M059J (cell line): Measurements from ENCODE around the gene HCRTR1. TPM values are rescaled to one million over a fixed set of nuclear protein-coding genes. Genes with fewer than 3 reads are reported as not detected.
A peak's percentile ranks its signal among the peaks of the same experiment; 100 is the strongest.

ENCODE experiments used
- DNase-seq: peaks from one replicate; pipeline ENCODE4 v3.0.0-alpha.2; 2012; ENCODE audit warnings: low read depth
- total RNA-seq: library from RNA; depleted of rRNA; stranded (reverse); fragments of >200 nt; shearing (Covaris generic); gene quantifications from 2 replicates; pipeline ENCODE4 v1.2.3, GENCODE V29; 2014

HCRTR1 gene
- total RNA-seq, 1 experiment from 2014 or later, result not detected

GRCh38 chr1:31626223-31627207 is 9.0 kb downstream of the HCRTR1 start:
- peak; percentile 23 for DNase-seq

GRCh38 chr1:31627301-31627929 is 9.9 kb downstream of the HCRTR1 start:
- DNase-seq, result no peak

DNA sequence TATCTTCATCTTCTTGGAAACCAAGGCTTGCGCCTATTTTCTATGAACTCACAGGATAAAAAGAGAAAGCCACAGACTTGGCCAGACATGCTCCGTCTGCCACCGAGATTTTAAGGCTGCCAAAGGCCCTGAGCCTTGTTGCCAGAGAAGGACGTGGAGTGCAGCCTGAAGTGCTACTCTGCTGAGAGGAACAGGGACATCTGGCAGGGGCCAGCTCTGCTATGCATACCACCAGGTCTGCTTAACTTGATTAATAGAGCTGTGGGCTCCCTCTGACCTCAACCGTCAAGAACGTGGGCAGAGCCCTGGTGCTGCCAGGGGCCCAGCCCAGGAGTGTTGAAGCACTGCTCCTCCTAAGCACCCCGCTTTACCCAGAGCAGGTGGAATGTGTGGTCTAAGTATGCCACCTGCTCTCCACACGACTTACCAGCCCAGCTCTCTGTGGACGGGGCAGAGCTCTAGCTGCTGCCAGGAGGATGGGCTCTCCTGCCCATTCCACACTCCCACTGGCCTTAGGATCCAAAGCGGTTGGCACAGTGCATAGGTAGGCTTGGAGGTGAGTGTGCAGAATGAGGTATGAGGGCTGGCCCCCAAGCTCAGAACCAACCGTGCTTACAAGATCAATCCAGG is 10.6 kb downstream of the HCRTR1 start:
- no peak for DNase-seq

- DNase-seq, result no peak
These were observed 11.6 kb downstream of the HCRTR1 start for GRCh38 chr1:31628931-31629556.

DNA sequence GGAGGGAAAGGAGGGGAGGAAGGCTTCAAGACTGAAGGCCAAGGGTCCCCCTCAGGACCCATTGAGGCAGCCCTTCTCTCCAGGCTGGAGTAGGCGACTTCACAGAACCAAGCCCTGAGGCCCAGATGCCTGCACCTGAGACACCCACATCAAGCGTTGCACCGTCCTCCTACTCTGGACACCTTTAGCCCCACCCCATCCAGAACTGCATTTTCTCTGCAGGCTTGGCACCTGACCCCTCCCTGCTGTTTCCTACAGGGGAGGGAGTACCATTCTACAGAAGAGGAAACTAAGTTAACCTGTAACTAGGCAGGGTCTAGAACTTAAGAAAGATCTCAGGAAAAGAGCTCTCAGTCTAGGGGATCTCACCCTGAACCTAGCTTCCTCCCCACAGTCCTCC is 15.2 kb downstream of the HCRTR1 start:
- no peak for DNase-seq

- no peak for DNase-seq
These were observed 15.6 kb downstream of the HCRTR1 start for GRCh38 chr1:31633117-31633516.

DNA sequence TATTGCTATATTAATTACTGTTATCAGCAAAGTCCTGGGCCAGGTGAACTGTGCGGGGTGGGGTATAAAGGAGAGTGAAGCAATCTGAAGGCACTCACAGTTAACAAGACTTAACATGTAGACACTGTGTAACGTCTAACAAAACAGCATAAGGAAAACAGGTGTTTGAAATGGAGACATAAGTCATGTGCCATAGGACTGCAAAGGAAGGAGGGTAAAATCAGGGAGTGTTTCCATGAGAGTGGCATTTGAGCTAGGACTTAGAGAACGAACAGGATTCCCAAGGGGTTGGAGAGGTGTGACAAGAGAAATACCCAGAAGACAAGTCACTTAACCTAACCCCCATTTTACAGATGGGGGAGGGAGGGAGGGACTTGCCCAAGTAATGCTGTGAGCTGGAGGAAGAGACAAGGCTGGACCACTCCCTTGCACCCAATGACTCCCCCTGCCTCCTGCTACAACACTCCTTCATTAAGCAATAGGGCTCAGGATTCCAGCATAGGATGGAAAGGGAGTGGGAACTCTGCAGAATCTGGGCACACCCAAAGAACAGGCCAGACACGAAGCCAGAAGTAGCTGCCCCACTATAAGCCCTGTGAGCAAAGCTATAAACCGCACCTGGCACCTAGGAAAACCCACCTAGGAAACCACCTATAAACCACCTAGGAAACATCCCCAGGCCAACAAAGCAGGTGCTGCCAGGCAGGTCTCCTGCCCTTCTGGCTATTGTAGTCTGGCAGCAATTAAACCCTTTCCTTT is 20.6 kb downstream of the HCRTR1 start:
- DNase-seq, result no peak

DNA sequence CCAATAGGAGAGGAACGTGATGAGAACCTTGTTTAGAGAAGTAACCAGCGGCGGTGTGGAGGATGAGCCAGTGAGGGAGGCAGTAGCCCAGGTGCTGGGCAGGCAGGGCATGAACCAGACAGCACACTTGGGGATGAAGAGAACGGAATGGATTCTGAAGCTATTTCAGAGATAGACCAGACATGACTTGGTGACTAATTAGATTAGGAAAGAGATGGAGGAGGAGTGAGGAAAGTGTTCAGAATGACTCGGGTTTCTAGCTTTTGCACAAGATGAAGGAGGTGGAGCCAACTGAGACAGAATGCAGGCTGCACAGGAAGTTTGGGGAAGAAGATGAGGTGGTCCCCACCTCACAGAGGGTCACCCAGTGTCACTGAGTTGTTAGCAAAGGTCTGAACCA is 22.1 kb downstream of the HCRTR1 start:
- peak; percentile 42 for DNase-seq

- no peak for DNase-seq
These were observed 22.7 kb downstream of the HCRTR1 start for GRCh38 chr1:31640179-31640578.

GRCh38 chr1:31640964-31641363 is 23.5 kb downstream of the HCRTR1 start:
- DNase-seq, result no peak

GRCh38 chr1:31642366-31642765 is 24.9 kb downstream of the HCRTR1 start:
- no peak for DNase-seq

DNA sequence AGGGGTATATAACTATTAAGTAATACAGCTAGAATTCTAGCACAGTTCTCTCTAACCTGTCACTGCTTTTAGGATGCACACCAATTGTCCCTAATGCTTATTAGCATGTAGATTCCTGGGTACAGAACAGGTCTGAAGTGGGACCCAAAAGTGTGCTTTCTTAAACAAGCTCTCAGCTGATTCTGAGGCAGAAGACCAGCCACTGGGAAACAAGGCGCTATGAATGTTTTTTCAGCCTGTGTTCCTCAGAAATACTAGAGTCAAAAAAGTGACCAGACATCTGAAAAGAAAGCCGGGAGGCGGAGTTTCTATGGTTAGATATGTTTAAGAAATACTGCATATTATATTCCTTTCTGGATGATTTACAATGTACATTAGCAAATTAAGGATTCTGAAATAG is 25.4 kb downstream of the HCRTR1 start:
- DNase-seq, result no peak

- no peak for DNase-seq
These were observed 26.6 kb downstream of the HCRTR1 start for GRCh38 chr1:31643976-31644559.

DNA sequence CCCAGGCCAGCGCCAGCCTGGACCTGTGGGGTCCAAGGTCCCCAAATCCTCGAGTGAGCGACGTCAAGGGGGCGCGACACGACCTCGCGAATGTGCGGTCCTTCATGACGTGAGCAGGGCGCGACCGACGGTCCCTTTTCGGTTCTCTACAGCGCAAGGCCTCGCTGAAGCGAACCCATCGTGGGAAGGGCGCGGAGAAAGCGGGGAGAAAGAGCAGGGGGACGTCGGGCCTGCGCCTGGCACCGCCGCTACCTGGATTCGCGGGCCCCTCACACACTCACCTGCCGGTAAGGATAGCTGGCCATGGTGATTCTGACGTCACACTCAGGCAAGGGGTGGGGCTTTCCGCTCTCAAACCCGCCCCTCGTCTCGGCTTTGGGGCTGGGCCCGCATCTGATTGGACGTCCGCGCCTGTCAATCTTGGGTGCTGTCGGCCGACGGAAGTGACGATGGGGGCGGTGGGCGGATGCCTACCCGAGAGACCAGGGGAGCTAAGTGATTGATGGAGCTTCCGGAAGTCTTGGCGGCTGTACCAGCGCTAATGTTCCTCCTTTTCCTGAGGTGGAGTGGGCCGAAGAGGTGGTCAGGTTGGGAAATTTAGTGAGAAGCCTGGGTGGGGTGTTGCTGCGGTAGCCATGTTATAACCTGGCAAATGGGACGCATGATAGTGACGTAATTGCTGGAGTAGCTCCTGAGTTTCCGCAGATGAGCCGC is 27.2 kb downstream of the HCRTR1 start, which contains the start of gene PEF1:
Gene PEF1 (minus strand): TSS at position 317 of the 714 bp plus-strand sequence. CDS start 12 bp downstream, at position 305.
- peak; percentile 97 for DNase-seq

DNA sequence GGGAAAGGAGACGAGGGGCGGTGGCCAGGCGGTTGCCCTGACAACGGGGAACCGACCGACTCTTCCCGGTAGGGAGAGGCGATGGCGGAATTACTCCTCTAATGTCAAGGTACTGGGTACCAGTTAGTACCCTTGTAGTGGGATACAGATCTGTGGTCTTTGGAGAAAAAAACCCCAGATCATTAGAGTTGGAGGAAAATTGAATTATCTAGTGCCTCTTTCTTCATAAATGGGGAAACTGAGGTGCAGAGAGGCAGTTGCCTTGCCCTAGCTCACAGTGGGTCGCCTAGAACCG is 27.7 kb downstream of the HCRTR1 start:
- DNase-seq, result no peak

GRCh38 chr1:31646259-31646960 is 28.9 kb downstream of the HCRTR1 start:
- no peak for DNase-seq

DNA sequence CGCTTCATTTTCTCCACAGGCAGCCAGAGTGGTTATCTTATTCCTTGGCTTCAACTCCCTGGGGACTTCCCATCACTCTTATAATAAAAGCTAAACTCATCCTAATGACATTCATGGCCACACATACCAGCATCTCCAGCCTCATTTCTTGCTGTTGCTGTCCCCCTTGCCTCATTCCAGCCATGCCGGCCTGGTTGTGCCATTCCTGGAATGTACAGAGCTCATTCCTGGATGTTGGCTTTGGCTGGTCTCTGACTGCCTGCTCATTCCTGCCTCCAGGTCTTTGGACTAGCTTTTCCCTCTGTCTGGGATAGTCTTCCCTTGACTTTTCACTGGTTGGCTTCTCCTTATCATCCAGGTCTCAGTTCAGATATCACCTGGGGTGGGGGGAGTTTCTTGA is 29.6 kb downstream of the HCRTR1 start:
- no peak for DNase-seq

GRCh38 chr1:31648190-31648589 is 30.7 kb downstream of the HCRTR1 start:
- DNase-seq, result no peak

- no peak for DNase-seq
These were observed 31.3 kb downstream of the HCRTR1 start for GRCh38 chr1:31648641-31649357.
